CD4-positive, CD25-positive, alpha-beta regulatory T cell (primary cell): ENCODE data around the gene CNPY4. TPM values are rescaled to one million over a fixed set of nuclear protein-coding genes. Genes with fewer than 3 reads are reported as not detected.
A peak's percentile ranks its signal among the peaks of the same experiment; 100 is the strongest.

Source experiments
- ATAC-seq, 2 donors: fragments of 150-1000 bp; cut with Tn5 transposase; one replicate each; pipeline ENCODE4 v1.10.0; 2021; ENCODE audit warnings: low read depth in 2 of 2, moderate number of reproducible peaks in 2 of 2, moderate library complexity in 1 of 2
- DNase-seq, 3 donors: peaks; one replicate each; pipeline versions ENCODE4 v3.0.0 to v3.0.0-alpha.2; 2012 to 2022; ENCODE audit warnings: mixed read lengths in 1 of 3
- H3K27ac ChIP-seq: one replicate; pipeline ENCODE4 v1.7.0; 2013; ENCODE audit warnings: mild to moderate bottlenecking, low read length; ENCODE audit not compliant: insufficient read depth, poor library complexity, severe bottlenecking
- H3K27me3 ChIP-seq: one replicate; pipeline ENCODE4 v1.7.0; 2013; ENCODE audit warnings: low read length; ENCODE audit not compliant: control insufficient read depth, insufficient read depth
- H3K36me3 ChIP-seq: one replicate; pipeline ENCODE4 v1.7.0; 2013; ENCODE audit warnings: mild to moderate bottlenecking, low read length, moderate library complexity; ENCODE audit not compliant: control insufficient read depth, insufficient read depth
- H3K4me1 ChIP-seq: 2 replicates; pipeline ENCODE4 v1.7.0; 2013; ENCODE audit warnings: mild to moderate bottlenecking, low read length; ENCODE audit not compliant: insufficient read depth, control insufficient read depth, poor library complexity, severe bottlenecking
- H3K4me3 ChIP-seq: one replicate; pipeline ENCODE4 v1.7.0; 2013; ENCODE audit warnings: low read depth, mild to moderate bottlenecking, low read length, moderate library complexity
- H3K9me3 ChIP-seq, 2 experiments: 1 replicate in 1 of 2; 2 replicates in 1 of 2; pipeline ENCODE4 v1.7.0; 2013; ENCODE audit warnings: low read length in 2 of 2, mild to moderate bottlenecking in 1 of 2, moderate library complexity in 1 of 2; ENCODE audit not compliant: control insufficient read depth in 2 of 2
- H3K27ac Mint-ChIP-seq, 3 donors: one replicate each; pipeline ENCODE4 v1.8.0; 2020 to 2022; ENCODE audit warnings: mild to moderate bottlenecking in 3 of 3, mixed read lengths in 3 of 3, moderate library complexity in 2 of 3
- H3K27me3 Mint-ChIP-seq: one replicate; pipeline ENCODE4 v1.8.0; 2022; ENCODE audit warnings: mild to moderate bottlenecking, mixed read lengths
- H3K36me3 Mint-ChIP-seq: one replicate; pipeline ENCODE4 v1.8.0; 2020; ENCODE audit warnings: mixed read lengths
- H3K4me1 Mint-ChIP-seq, 4 donors: one replicate each; pipeline ENCODE4 v1.8.0; 2020 to 2022; ENCODE audit warnings: mixed read lengths in 4 of 4, mild to moderate bottlenecking in 1 of 4
- H3K4me3 Mint-ChIP-seq, 4 donors: one replicate each; pipeline ENCODE4 v1.8.0; 2020 to 2022; ENCODE audit warnings: mild to moderate bottlenecking in 4 of 4, mixed read lengths in 4 of 4, moderate library complexity in 3 of 4
- H3K9me3 Mint-ChIP-seq, 7 donors: one replicate each; pipeline ENCODE4 v1.8.0; 2020 to 2022; ENCODE audit warnings: mixed read lengths in 7 of 7, mild to moderate bottlenecking in 3 of 7, moderate library complexity in 2 of 7
- polyA plus RNA-seq, 4 donors: library from polyadenylated mRNA; unstranded; fragments of 300-500 nt; fragmentation: Illumina TruSeq; gene quantifications; one replicate each; pipeline ENCODE4 v1.2.3, GENCODE V29; 2021
- total RNA-seq: library from RNA; stranded (reverse); gene quantifications from one replicate; pipeline ENCODE4 v1.2.3, GENCODE V29; 2022

The CNPY4 gene
- total and polyA plus RNA-seq, 5 donors from 2014 or later = 14.1 to 20.7 (median 19.8) TPM

GRCh38 chr7:100079024-100079560 is 40.3 kb upstream of the CNPY4 start:
- Histone ChIP-seq H3K9me3 (no peaks in the 10 kb centered on the region), H3K36me3 (peaks cover 41% of the 10 kb centered on the region), H3K4me3 (no peak overlapping the region), H3K27ac (no peak overlapping the region), H3K4me1 (peaks cover 31% of the 10 kb centered on the region), H3K27me3 (no peaks in the 10 kb centered on the region)
- no peak for DNase-seq
- peaks cover 36% of the 10 kb centered on the region for H3K36me3 Mint-ChIP-seq
- H3K4me1 Mint-ChIP-seq = peaks cover 6 to 40% (median 21%) of the 10 kb centered on the region in 4 donors
- peaks cover 0 to 2% (median 0%) of the 10 kb centered on the region in 7 donors for H3K9me3 Mint-ChIP-seq
- H3K27ac Mint-ChIP-seq = no peak overlapping the region
- peaks cover 12% of the 10 kb centered on the region for H3K27me3 Mint-ChIP-seq
- ATAC-seq = no peak
- peak overlapping the region; percentile 7 to 81 (median 45) for H3K4me3 Mint-ChIP-seq

GRCh38 chr7:100080907-100081534 is 38.4 kb upstream of the CNPY4 start:
- no peaks in the 10 kb centered on the region for H3K9me3 ChIP-seq
- no peaks in the 10 kb centered on the region for H3K27me3 ChIP-seq
- H3K36me3 ChIP-seq = peaks cover 22% of the 10 kb centered on the region
- ATAC-seq (no peak), DNase-seq (no peak)
- Mint-ChIP-seq H3K36me3 (peaks cover 19% of the 10 kb centered on the region), H3K27me3 (peaks cover 16% of the 10 kb centered on the region), H3K27ac (peak overlapping the region; percentile 82 to 92 (median 91)), H3K4me3 (peak overlapping the region; percentile 94 to 96 (median 95)), H3K9me3 (no peaks in the 10 kb centered on the region), H3K4me1 (peaks cover 6 to 36% (median 25%) of the 10 kb centered on the region in 4 donors)
- H3K4me1 ChIP-seq = peaks cover 31% of the 10 kb centered on the region
- peak overlapping the region; percentile 83 for H3K4me3 ChIP-seq
- peak overlapping the region; percentile 81 for H3K27ac ChIP-seq

GRCh38 chr7:100081535-100082102 is 37.8 kb upstream of the CNPY4 start, which contains the start of gene ZNF3:
Gene ZNF3, minus strand, starts transcription at chr7:100081723. Its CDS starts 4,366 bp downstream, at chr7:100077357.
- Histone ChIP-seq H3K27me3 (no peaks in the 10 kb centered on the region), H3K9me3 (no peaks in the 10 kb centered on the region), H3K36me3 (peaks cover 18% of the 10 kb centered on the region), H3K27ac (peak within 1 kb of the TSS; percentile 81), H3K4me1 (peaks cover 31% of the 10 kb centered on the region), H3K4me3 (peak within 1 kb of the TSS; percentile 83)
- Mint-ChIP-seq H3K36me3 (peaks cover 16% of the 10 kb centered on the region), H3K9me3 (no peaks in the 10 kb centered on the region), H3K4me3 (peak within 1 kb of the TSS; percentile 94 to 96 (median 95)), H3K4me1 (peaks cover 6 to 36% (median 25%) of the 10 kb centered on the region in 4 donors), H3K27ac (peak within 1 kb of the TSS; percentile 82 to 97 (median 92)), H3K27me3 (peaks cover 16% of the 10 kb centered on the region)
- ATAC-seq = peak; percentile 95 to 96
- DNase-seq = peak; percentile 97 to 99 (median 98)

- Mint-ChIP-seq H3K9me3 (no peaks in the 10 kb centered on the region), H3K27me3 (peaks cover 21% of the 10 kb centered on the region), H3K36me3 (peaks cover 12% of the 10 kb centered on the region), H3K4me3 (peak overlapping the region; percentile 94 to 96 (median 95)), H3K27ac (peak overlapping the region; percentile 76 to 95 (median 82)), H3K4me1 (peaks cover 6 to 39% (median 24%) of the 10 kb centered on the region in 4 donors)
- DNase-seq (no peak), ATAC-seq (no peak)
- Histone ChIP-seq H3K36me3 (peaks cover 9% of the 10 kb centered on the region), H3K4me3 (peak overlapping the region; percentile 59), H3K27me3 (no peaks in the 10 kb centered on the region), H3K9me3 (no peaks in the 10 kb centered on the region), H3K27ac (no peak overlapping the region), H3K4me1 (peaks cover 33% of the 10 kb centered on the region)
Observed at GRCh38 chr7:100082978-100083377, 36.5 kb upstream of the CNPY4 start.

GRCh38 chr7:100085515-100085914 is 33.9 kb upstream of the CNPY4 start:
- no peaks in the 10 kb centered on the region for H3K9me3 ChIP-seq
- no peaks in the 10 kb centered on the region for H3K36me3 ChIP-seq
- H3K4me1 ChIP-seq = peaks cover 39% of the 10 kb centered on the region
- no peak overlapping the region for H3K27ac ChIP-seq
- H3K27ac Mint-ChIP-seq = no peak overlapping the region
- H3K4me1 Mint-ChIP-seq = peaks cover 6 to 44% (median 28%) of the 10 kb centered on the region in 4 donors
- ATAC-seq (no peak), DNase-seq (no peak)
- H3K4me3 ChIP-seq = no peak overlapping the region
- H3K27me3 Mint-ChIP-seq = peaks cover 26% of the 10 kb centered on the region
- H3K36me3 Mint-ChIP-seq = peaks cover 11% of the 10 kb centered on the region
- peak overlapping the region in 1 of 4 donors; percentile 64 for H3K4me3 Mint-ChIP-seq
- no peaks in the 10 kb centered on the region for H3K27me3 ChIP-seq
- H3K9me3 Mint-ChIP-seq = no peaks in the 10 kb centered on the region

GRCh38 chr7:100087055-100087750 is 32.2 kb upstream of the CNPY4 start:
- Mint-ChIP-seq H3K4me1 (peaks cover 0 to 40% (median 21%) of the 10 kb centered on the region in 4 donors), H3K4me3 (peak overlapping the region; percentile 63 to 93 (median 76)), H3K9me3 (no peaks in the 10 kb centered on the region), H3K27ac (peak overlapping the region; percentile 61 to 74 (median 68)), H3K36me3 (peaks cover 24% of the 10 kb centered on the region), H3K27me3 (peaks cover 22% of the 10 kb centered on the region)
- H3K9me3 ChIP-seq = no peaks in the 10 kb centered on the region
- H3K4me3 ChIP-seq = no peak overlapping the region
- no peaks in the 10 kb centered on the region for H3K27me3 ChIP-seq
- peaks cover 26% of the 10 kb centered on the region for H3K4me1 ChIP-seq
- no peak for ATAC-seq
- H3K27ac ChIP-seq = peak overlapping the region; percentile 34
- H3K36me3 ChIP-seq = peaks cover 16% of the 10 kb centered on the region
- DNase-seq = no peak

GRCh38 chr7:100088095-100088620 is 31.3 kb upstream of the CNPY4 start:
- H3K4me1 Mint-ChIP-seq = peaks cover 0 to 33% (median 15%) of the 10 kb centered on the region in 4 donors

More at GRCh38 chr7:100088095-100088620, 31.3 kb upstream of the CNPY4 start:
- H3K9me3 Mint-ChIP-seq = no peaks in the 10 kb centered on the region
- Histone ChIP-seq H3K27me3 (no peaks in the 10 kb centered on the region), H3K36me3 (peaks cover 25% of the 10 kb centered on the region), H3K4me3 (peak overlapping the region; percentile 83), H3K27ac (peak overlapping the region; percentile 86), H3K9me3 (no peaks in the 10 kb centered on the region), H3K4me1 (peaks cover 17% of the 10 kb centered on the region)
- DNase-seq (no peak), ATAC-seq (peak in 1 of 2 donors; percentile 7)
- H3K27me3 Mint-ChIP-seq = peaks cover 14% of the 10 kb centered on the region
- H3K27ac Mint-ChIP-seq = peak overlapping the region in 2 of 3 donors; percentile 92 to 94
- H3K4me3 Mint-ChIP-seq = peak overlapping the region; percentile 89 to 95 (median 94)
- peaks cover 31% of the 10 kb centered on the region for H3K36me3 Mint-ChIP-seq
